Measurements from ENCODE around the gene ABCC2.
A peak's percentile ranks its signal among the peaks of the same experiment; 100 is the strongest.
"Not testable (repeated sequence)": the region's sequence is repeated elsewhere in the genome, so short reads cannot be mapped to it uniquely, and the experiment has no call there.

ABCC2 gene

GRCh38 chr10:99809481-99809880 lies 27.0 kb downstream of the ABCC2 start:
- DNase-seq (ENCODE audit: low spot score) = no peak

GRCh38 chr10:99809931-99810615 lies 27.6 kb downstream of the ABCC2 start:
- no peak for DNase-seq (ENCODE audit: low spot score)

GRCh38 chr10:99812177-99812576 lies 29.7 kb downstream of the ABCC2 start:
- DNase-seq (ENCODE audit: low spot score) = no peak

- DNase-seq (ENCODE audit: low spot score) = no peak
Observed at GRCh38 chr10:99814143-99814542, 31.7 kb downstream of the ABCC2 start.

- no peak for DNase-seq (ENCODE audit: low spot score)
Observed at GRCh38 chr10:99815621-99816020, 33.2 kb downstream of the ABCC2 start.

- no peak for DNase-seq (ENCODE audit: low spot score)
Observed at GRCh38 chr10:99827936-99828335, 45.5 kb downstream of the ABCC2 start.

GRCh38 chr10:99828464-99828863 lies 46.0 kb downstream of the ABCC2 start:
- no peak for DNase-seq (ENCODE audit: low spot score)

GRCh38 chr10:99832439-99832838 lies 50.0 kb downstream of the ABCC2 start:
- no peak for DNase-seq (ENCODE audit: low spot score)

GRCh38 chr10:99834410-99834809 lies 52.0 kb downstream of the ABCC2 start:
- no peak for DNase-seq (ENCODE audit: low spot score)

GRCh38 chr10:99835947-99836346 lies 53.5 kb downstream of the ABCC2 start:
- DNase-seq (ENCODE audit: low spot score) = no peak

GRCh38 chr10:99836711-99837110 lies 54.3 kb downstream of the ABCC2 start:
- DNase-seq (ENCODE audit: low spot score) = no peak

GRCh38 chr10:99840859-99841258 lies 58.4 kb downstream of the ABCC2 start:
- DNase-seq (ENCODE audit: low spot score) = not testable (repeated sequence)

- no peak for DNase-seq (ENCODE audit: low spot score)
Observed at GRCh38 chr10:99841746-99842145, 59.3 kb downstream of the ABCC2 start.

GRCh38 chr10:99843310-99843709 lies 60.9 kb downstream of the ABCC2 start:
- DNase-seq (ENCODE audit: low spot score) = no peak

GRCh38 chr10:99844433-99844955 lies 62.1 kb downstream of the ABCC2 start:
- DNase-seq (ENCODE audit: low spot score) = no peak

- DNase-seq (ENCODE audit: low spot score) = peak; percentile 73
Observed at GRCh38 chr10:99845837-99846382, 63.5 kb downstream of the ABCC2 start.

GRCh38 chr10:99849057-99849456 lies 66.6 kb downstream of the ABCC2 start:
- no peak for DNase-seq (ENCODE audit: low spot score)

- no peak for DNase-seq (ENCODE audit: low spot score)
Observed at GRCh38 chr10:99849536-99849935, 67.1 kb downstream of the ABCC2 start.

GRCh38 chr10:99850021-99850766 lies 67.8 kb downstream of the ABCC2 start:
- DNase-seq (ENCODE audit: low spot score) = no peak

- DNase-seq (ENCODE audit: low spot score) = no peak
Observed at GRCh38 chr10:99850767-99851340, 68.4 kb downstream of the ABCC2 start.

- no peak for DNase-seq (ENCODE audit: low spot score)
Observed at GRCh38 chr10:99851825-99852224, 69.4 kb downstream of the ABCC2 start.

- DNase-seq (ENCODE audit: low spot score) = no peak
Observed at GRCh38 chr10:99852481-99853213, 70.2 kb downstream of the ABCC2 start.

Measured in hematopoietic multipotent progenitor cell treated with erythropoietin and hydrocortisone succinate and interleukin-3 and kit ligand, for 15 days (in vitro differentiated cells).